CD4-positive, alpha-beta T cell treated with Interleukin-1 beta for 1 hour (primary cell): Measurements from ENCODE around the gene C15orf40.
"Not testable (repeated sequence)": the region's sequence is repeated elsewhere in the genome, so short reads cannot be mapped to it uniquely, and the experiment has no call there.

ENCODE experiments used
- DNase-seq, 2 donors: peaks; one replicate each; pipeline ENCODE4 v3.0.0-alpha.2; 2020 to 2022

C15orf40 gene

GRCh38 chr15:83011271-83012075, at the start of gene C15orf40:
Gene C15orf40, minus strand, starts transcription at chr15:83011639. Its CDS starts 32 bp downstream, at chr15:83011607.
- peak; percentile 88 to 90 for DNase-seq

- no peak for DNase-seq
These were observed 46.4 kb upstream of the C15orf40 start for GRCh38 chr15:83057696-83058376.

DNA sequence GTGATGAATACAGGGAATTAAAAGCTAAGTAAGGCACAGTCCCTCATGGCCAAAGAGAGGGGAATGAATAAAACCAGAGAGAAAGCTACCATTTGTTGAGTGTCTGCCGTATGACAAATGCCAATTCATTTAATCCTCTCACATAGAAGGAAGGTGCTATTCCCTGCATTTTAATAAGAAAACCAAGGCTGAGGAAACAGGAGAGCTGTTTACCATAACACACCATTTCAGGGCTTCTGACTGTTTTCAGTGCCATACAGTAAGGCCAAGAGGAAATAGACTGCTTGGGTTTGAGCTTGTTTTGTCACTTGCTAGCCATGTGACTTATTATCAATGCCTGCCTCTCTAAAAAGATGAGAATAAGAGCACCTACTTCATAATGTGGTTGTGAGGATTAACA, 45.6 kb upstream of the C15orf40 start:
- DNase-seq: no peak

GRCh38 chr15:83053151-83053550, 41.7 kb upstream of the C15orf40 start:
- no peak for DNase-seq

DNA sequence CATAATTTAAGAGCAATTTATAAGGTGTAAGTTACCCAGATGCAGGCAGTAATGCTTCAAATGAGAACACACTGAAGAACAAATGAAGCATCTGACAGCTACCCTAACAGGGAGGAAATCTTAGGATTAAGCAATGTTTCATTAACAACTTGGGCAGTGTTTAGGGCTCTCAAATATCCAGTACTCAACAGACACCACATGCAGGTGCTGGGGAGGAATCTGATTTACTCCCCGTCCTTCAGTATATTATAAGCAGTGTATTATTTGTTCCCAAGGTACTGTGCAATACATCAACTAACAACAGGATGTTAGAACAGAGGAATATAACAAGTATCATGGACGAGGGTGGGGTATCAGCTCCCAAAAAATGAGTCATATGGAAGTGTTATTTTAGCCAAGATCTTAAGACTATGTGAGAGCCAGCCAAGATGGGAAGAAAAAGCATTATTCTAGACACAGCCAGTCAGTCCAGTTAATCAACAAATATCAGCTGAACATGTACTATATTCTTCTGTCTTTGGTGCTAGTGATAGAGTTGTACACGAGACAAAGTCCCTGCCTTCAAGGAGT, 35.2 kb upstream of the C15orf40 start:
- DNase-seq: no peak

- no peak for DNase-seq
These were observed 32.7 kb upstream of the C15orf40 start for GRCh38 chr15:83044156-83044555.

DNA sequence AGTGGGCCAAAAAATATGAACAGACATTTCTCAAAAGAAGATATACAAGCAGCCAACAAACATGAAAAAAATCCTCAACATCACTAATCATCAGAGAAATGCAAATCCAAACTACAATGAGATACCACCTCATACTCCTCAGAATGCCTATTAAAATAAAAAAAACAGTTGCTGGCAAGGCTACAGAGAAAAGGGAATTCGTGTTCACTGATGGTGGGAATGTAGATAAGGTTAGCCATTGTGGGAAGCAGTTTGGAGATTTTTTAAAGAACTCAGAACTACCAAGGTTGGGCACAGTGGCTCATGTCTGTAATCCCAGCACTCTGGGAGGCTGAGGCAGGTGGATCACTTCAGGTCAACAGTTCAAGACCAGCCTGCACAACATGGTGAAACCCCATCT, 27.8 kb upstream of the C15orf40 start:
- no peak for DNase-seq

DNA sequence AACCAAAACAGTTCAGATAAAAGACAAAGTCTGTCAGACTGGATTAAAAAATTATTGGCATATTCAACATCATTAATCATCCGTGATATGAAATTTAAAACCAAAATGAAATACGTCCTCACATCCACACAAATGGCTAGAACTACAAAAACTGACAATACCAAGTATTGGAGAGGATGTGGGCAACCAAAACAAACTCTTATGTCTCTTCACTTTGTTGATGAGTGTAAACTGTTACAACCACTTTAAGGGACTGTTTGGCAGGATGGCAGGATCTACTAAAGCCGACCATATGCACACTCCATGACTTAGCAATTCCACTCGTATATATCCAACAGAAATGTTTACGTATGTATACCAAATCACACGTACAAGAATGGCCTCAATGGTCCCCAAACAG, 24.8 kb upstream of the C15orf40 start:
- no peak for DNase-seq

DNA sequence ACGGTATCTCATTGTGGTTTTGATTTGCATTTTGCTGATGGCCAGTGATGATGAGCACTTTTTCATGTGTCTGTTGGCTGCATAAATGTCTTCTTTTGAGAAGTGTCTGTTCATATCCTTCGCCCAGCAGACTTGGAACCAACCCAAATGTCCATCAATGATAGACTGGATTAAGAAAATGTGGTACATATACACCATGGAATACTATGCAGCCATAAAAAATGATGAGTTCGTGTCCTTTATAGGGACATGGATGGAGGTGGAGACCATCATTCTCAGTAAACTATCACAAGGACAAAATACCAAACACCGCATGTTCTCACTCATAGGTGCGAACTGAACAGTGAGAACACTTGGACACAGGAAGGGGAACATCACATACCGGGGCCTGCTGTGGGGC, 19.8 kb upstream of the C15orf40 start:
- not testable (repeated sequence) for DNase-seq

DNA sequence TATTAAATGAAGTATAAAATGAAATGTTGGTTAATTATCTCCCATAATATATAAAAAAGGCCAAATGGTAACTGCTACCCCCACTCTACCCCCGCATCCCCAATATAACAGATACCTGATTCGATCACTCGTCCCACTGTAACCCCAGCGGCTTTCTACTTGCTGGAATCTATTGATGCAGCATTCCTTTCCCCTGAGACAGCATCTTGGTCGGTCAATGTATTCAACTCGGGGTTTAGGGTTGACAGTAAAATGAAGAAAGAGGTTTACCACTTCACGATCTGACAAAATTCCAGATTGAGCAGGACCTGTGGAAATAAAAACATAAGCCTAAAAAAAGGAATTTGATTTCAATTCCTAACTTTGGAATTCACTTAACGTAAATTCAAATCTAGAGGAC, 18.6 kb upstream of the C15orf40 start:
- no peak for DNase-seq

DNA sequence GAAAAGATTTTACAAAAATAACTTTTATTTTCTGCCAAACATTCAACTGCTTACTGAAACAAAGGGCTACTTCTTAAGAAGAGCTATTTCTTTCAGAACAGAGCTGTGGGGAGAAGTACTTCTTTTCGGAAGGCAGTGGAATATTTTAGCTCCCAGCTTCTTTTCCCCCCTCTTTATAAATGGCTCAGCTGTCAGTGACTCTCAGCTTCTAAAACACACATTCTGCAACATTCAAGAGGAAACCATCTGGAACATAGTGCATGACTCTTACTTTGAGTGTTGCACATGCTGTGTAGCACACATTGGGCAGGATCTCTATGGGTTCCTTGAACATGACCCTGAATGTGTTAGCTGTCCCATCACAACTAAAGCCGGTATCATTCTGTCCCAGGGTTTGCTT, 7.0 kb upstream of the C15orf40 start:
- DNase-seq: no peak

- DNase-seq: no peak
These were observed 5.5 kb upstream of the C15orf40 start for GRCh38 chr15:83016906-83017305.

DNA sequence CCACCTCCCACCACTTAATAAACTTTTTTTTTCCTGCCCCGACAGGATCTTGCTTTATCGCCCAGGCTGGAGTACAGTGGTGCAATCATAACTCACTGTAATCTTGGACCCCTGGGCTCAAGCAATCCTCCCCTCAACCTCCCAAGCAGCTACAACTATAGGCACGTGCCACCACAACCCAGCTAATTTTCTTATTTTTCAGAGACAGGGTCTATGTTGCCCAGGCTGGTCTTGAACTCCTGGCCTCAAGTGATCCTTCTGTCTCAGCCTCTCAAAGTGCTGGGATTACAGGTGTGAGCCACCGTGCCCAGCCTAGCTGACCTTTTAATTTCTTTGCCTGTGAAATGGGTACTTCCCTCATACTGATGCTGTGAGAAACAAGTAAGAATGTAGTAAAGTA, 3.9 kb upstream of the C15orf40 start:
- no peak for DNase-seq

DNA sequence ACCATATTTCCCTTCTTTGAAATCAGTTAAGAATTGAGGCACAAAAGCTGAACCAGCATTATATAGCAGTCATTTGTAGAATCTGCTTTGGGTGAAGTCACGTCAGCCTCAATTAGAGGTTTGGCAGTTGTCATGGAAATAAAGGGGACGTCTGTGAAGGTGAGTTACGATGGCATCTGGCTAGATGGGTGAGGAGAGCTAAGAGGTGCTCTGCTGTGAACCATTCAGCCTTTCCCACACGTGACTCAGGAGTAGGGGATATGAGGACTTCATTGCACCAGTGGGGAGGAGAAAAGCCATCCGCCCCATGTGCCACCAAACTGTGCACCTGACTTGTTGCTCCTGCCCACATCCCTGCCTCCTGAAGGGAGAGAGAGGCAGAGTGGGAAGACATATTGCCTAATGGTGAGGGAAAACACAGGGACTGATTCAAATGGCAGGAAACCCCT, 2.8 kb upstream of the C15orf40 start:
- DNase-seq: no peak

DNA sequence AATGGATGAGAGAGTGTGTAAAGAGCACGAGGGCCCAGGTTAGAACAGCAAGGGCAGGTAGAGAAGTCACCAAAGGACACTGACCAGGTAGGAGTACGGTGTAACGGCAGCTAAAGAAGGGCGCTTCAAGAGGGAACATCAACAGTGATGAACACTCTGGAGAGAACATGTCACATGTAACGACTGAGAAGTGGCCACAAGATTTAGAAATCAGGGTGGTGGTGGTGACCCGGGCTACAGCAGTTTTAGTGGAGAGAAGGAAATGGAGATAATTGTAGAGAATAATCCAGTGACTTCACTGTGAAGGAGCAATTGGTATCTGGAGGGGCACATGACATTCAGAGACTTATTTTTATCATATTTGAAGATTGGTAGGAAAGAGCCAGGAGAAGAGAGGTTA, 1.2 kb upstream of the C15orf40 start:
- DNase-seq: no peak

GRCh38 chr15:83012076-83012426, 612 bp upstream of the C15orf40 start:
- no peak for DNase-seq

DNA sequence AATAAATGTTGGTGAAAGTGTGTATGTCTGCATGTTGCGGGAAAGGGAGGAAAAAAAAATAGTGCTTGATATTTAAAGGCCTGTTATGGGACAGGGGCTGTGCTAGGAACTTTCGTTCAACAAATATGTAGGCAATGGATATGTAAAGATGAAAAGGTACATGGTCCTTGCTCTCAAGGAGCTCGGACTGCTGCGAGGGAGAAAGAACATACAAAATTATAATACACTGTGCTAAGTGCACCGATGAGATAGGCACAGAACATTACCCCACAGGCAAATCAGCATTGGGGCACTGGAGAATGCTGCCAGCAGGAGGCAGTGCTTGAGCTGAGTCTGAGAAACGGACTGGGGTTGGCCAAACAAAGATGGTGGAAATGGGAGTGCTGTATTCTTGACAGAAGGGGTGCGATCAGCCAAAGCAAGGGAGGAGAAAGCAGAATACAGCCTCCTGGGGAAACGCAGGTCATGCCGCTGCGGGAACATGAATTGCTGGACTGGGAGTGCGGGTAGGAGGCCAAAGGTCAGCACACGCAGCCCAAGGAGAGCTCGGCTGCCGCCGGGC, 649 bp downstream of the C15orf40 start:
- DNase-seq: peak; percentile 76 to 81

DNA sequence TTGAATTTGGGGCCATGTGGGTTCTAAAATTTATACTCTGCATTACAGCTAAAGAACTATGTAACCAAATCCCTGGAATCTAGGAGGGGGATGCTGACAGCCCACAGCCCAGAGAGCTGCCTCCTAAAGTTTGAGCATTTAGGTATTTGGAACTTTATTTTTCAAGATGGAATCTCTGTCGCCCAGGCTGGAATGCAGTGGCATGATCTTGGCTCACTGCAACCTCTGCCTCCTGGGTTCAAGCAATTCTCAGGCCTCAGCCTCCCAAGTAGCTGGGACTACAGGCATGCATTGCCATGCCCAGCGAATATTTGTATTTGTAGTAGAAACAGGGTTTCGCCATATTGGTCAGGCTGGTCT, 10.8 kb downstream of the C15orf40 start:
- DNase-seq: not testable (repeated sequence)

DNA sequence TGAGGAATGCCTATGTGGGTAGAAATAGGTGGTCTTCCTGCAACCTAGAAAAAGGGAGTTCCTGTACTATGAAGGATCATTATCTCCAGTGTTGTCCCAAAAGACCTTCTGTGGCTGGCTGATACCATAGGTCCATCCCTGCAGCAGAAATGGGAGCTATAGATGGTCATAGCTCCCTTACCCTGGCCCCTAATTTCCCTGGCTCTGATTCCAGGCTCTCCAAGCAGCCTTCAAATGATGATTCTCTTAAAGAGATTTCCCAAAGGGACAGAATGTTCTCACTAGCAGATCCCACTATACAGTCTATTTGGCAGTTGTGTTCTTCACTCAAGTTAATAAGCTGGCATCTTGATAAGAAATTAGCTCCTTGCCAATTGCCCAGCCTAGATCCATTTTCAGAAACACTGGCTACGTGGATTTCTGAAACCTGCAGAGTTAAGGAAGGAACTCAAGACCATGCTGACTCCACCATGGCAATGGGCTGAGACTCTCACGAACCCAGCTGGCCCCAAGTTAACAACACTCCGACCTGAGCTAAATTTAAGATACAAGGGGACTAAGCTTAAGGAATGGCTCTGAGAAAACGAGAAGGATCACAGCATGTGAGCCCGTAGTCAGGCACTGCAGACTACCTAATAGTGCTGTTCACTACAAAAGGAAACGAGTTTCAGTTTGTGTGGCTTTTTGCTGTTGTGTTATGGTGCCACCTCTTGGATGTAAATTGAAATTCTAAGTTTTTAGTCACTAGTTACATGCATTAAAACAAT, 11.4 kb downstream of the C15orf40 start:
- DNase-seq: peak; percentile 21 to 63

DNA sequence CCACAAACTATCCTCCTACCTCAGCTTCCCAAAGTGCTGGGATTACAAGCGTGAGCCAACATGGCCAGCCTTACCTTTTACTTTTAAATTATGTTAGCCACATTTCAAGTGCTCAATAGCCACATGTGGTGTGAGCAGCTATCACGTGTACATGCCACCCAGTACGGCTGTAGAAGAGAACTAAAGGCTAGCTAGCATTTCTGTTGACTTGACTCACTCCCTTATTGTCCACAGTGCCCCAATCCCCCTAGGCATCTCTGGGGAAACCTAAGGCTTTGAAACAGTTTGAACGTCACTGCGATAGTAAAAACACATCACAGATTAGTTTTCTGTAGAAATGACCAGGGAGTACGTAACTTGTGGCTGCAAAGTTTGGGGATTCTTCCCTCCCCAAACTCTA, 12.0 kb downstream of the C15orf40 start:
- DNase-seq: no peak

GRCh38 chr15:82995938-82996337, 15.5 kb downstream of the C15orf40 start:
- no peak for DNase-seq

GRCh38 chr15:82995076-82995475, 16.4 kb downstream of the C15orf40 start:
- DNase-seq: no peak

- no peak for DNase-seq
These were observed 18.3 kb downstream of the C15orf40 start for GRCh38 chr15:82993144-82993543.
